A549 (cell line): ENCODE measurements around the gene TUBB2A. TPM values are rescaled to one million over a fixed set of nuclear protein-coding genes. Genes with fewer than 3 reads are reported as not detected.

Experiments
- ATAC-seq, 2 experiments: fragments of 200-7000 bp in 1 of 2; fragments of >200 bp in 1 of 2; cut with Nextera tagmentation in 1 of 2; cut with Tn5 transposase in 1 of 2; 3 replicates each; pipeline versions ENCODE4 v1.8.0 to v1.9.1; 2018 to 2020; ENCODE audit warnings: mild to moderate bottlenecking in 1 of 2, moderate library complexity in 1 of 2
- CTCF ChIA-PET: fragments of 300-600 bp; sonication (Branson Sonifier 250); formaldehyde crosslinking; extraction: SDS; loops from one replicate; lab custom pipeline; 2021; ENCODE audit warnings: antibody characterized with exemption, inconsistent platforms; lab: Yijun Ruan, JAX
- POLR2A ChIA-PET: fragments of 350-600 bp; formaldehyde crosslinking; extraction: SDS; loops from one replicate; lab custom pipeline; 2021; ENCODE audit warnings: antibody characterized with exemption, inconsistent platforms; lab: Yijun Ruan, JAX
- DNase-seq, 2 experiments: peaks; one replicate each; pipeline versions ENCODE4 v3.0.0 to v3.0.0-alpha.2; 2011 to 2016; ENCODE audit warnings: low read depth in 1 of 2, low spot score in 1 of 2
- FAIRE-seq: peaks from 2 replicates; lab custom pipeline; 2011; peaks lifted over from hg19 to GRCh38; lab: Jason Lieb, UNC
- H3K27ac ChIP-seq, 2 experiments: fragments of >200 bp; sonication (Bioruptor Twin); formaldehyde crosslinking; 3 replicates each; pipeline ENCODE4 v1.5.1; 2016 to 2017
- H3K4me1 ChIP-seq: fragments of >200 bp; sonication (Bioruptor Twin); formaldehyde crosslinking; 3 replicates; pipeline ENCODE4 v1.6.1; 2016
- H3K4me2 ChIP-seq: fragments of >200 bp; sonication (Bioruptor Twin); formaldehyde crosslinking; 3 replicates; pipeline ENCODE4 v1.6.1; 2016
- H3K4me3 ChIP-seq: fragments of >200 bp; sonication (Bioruptor Twin); formaldehyde crosslinking; 3 replicates; pipeline ENCODE4 v1.5.1; 2016
- H3K9me3 ChIP-seq: fragments of >200 bp; sonication (Bioruptor Twin); formaldehyde crosslinking; 3 replicates; pipeline ENCODE4 v1.6.1; 2016
- ATOH8 ChIP-seq: fragments of 250-450 bp; sonication (Bioruptor Pico); IDR thresholded peaks from 2 replicates; pipeline ENCODE4 v1.5.0; 2020; ENCODE audit warnings: low read depth, mild to moderate bottlenecking, moderate library complexity
- BHLHE40 ChIP-seq: IDR thresholded peaks from 2 replicates; pipeline ENCODE4 v1.6.1; 2012; ENCODE audit warnings: low read depth, low read length, inconsistent platforms
- CEBPB ChIP-seq, 2 experiments: fragments of >200 bp in 1 of 2; sonication (Bioruptor Twin) in 1 of 2; formaldehyde crosslinking in 1 of 2; IDR thresholded peaks; 2 replicates each; pipeline ENCODE4 v1.6.1; 2012 to 2016
- CHD4 ChIP-seq: fragments of 200-600 bp; sonication (generic); IDR thresholded peaks from 2 replicates; pipeline ENCODE4 v1.6.1; 2016; ENCODE audit warnings: antibody characterized with exemption, mild to moderate bottlenecking, borderline replicate concordance
- FOSB ChIP-seq: fragments of 250-450 bp; sonication (Bioruptor Pico); IDR thresholded peaks from 2 replicates; pipeline ENCODE4 v1.5.0; 2020; ENCODE audit warnings: mild to moderate bottlenecking, moderate library complexity
- FOSL2 ChIP-seq, 2 experiments: fragments of 450-650 bp in 1 of 2; fragments of >200 bp in 1 of 2; sonication (Bioruptor Twin) in 1 of 2; formaldehyde crosslinking; IDR thresholded peaks; 2 replicates each; pipeline versions ENCODE4 v1.5.0 to v1.6.1; 2016 to 2020; ENCODE audit warnings: mild to moderate bottlenecking in 1 of 2, moderate library complexity in 1 of 2
- HDAC2 ChIP-seq: fragments of 200-600 bp; sonication (generic); IDR thresholded peaks from 2 replicates; pipeline ENCODE4 v1.6.1; 2016
- HOXA7 ChIP-seq: fragments of 250-450 bp; sonication (Bioruptor Pico); IDR thresholded peaks from 2 replicates; pipeline ENCODE4 v1.5.0; 2020; ENCODE audit warnings: mild to moderate bottlenecking, moderate library complexity
- HOXB13 ChIP-seq: fragments of 250-450 bp; sonication (Bioruptor Pico); IDR thresholded peaks from 2 replicates; pipeline ENCODE4 v1.5.0; 2020; ENCODE audit warnings: low read depth, mild to moderate bottlenecking, moderate library complexity
- HOXB5 ChIP-seq: fragments of 250-450 bp; sonication (Bioruptor Pico); IDR thresholded peaks from 2 replicates; pipeline ENCODE4 v1.5.0; 2020; ENCODE audit warnings: mild to moderate bottlenecking, moderate library complexity
- KDM5A ChIP-seq: fragments of 200-600 bp; sonication (generic); IDR thresholded peaks from 2 replicates; pipeline ENCODE4 v1.6.1; 2016; ENCODE audit warnings: antibody characterized with exemption, mild to moderate bottlenecking
- MAFK ChIP-seq: fragments of 450-650 bp; IDR thresholded peaks from 2 replicates; pipeline ENCODE4 v1.6.1; 2014; ENCODE audit not compliant: partially characterized antibody
- MAX ChIP-seq: IDR thresholded peaks from 2 replicates; pipeline ENCODE4 v1.6.1; 2012
- NPAS2 ChIP-seq: fragments of 250-450 bp; sonication (Bioruptor Pico); IDR thresholded peaks from 2 replicates; pipeline ENCODE4 v1.8.0; 2022; ENCODE audit warnings: mild to moderate bottlenecking, moderate library complexity, borderline replicate concordance
- PBX3 ChIP-seq: IDR thresholded peaks from 2 replicates; pipeline ENCODE4 v1.6.1; 2012
- PHF8 ChIP-seq: fragments of 200-600 bp; sonication (generic); IDR thresholded peaks from 2 replicates; pipeline ENCODE4 v1.6.1; 2016; ENCODE audit warnings: low read depth, mild to moderate bottlenecking, antibody characterized with exemption, moderate library complexity, borderline replicate concordance
- RARB ChIP-seq: fragments of 250-450 bp; sonication (Bioruptor Pico); IDR thresholded peaks from 2 replicates; pipeline ENCODE4 v1.8.0; 2021; ENCODE audit warnings: mild to moderate bottlenecking, moderate library complexity
- SREBF2 ChIP-seq: fragments of 450-650 bp; IDR thresholded peaks from 2 replicates; pipeline ENCODE4 v1.6.1; 2014; ENCODE audit warnings: mild to moderate bottlenecking, moderate library complexity
- TFCP2L1 ChIP-seq: fragments of 250-450 bp; sonication (Bioruptor Pico); IDR thresholded peaks from 2 replicates; pipeline ENCODE4 v1.5.0; 2021; ENCODE audit warnings: mild to moderate bottlenecking
- ZFP36 ChIP-seq: fragments of 450-650 bp; IDR thresholded peaks from 2 replicates; pipeline ENCODE4 v1.6.1; 2014; ENCODE audit warnings: borderline replicate concordance; ENCODE audit not compliant: partially characterized antibody
- ZNF302 ChIP-seq: fragments of 250-450 bp; sonication (Bioruptor Pico); IDR thresholded peaks from 2 replicates; pipeline ENCODE4 v1.9.0; 2021; ENCODE audit warnings: inconsistent platforms, mild to moderate bottlenecking, moderate library complexity
- WGBS: methylation state at CpG from one replicate; pipeline ENCODE4 v1.1.6; 2017; ENCODE audit errors: missing lambda C conversion rate; 5-methylcytosine and 5-hydroxymethylcytosine counted together
- polyA plus RNA-seq, 4 experiments: library from polyadenylated mRNA; depleted of rRNA in 3 of 4; stranded (reverse); fragments of >200 nt; fragmentation: RNase III in 1 of 4; extraction: RNeasy Plus Mini Kit Qiagen cat#74134 plus additional on column Dnase treatment in 1 of 4; gene quantifications; 2 replicates in 3 of 4; 3 replicates in 1 of 4; pipeline ENCODE4 v1.2.3, GENCODE V29; 2011 to 2017

Gene TUBB2A
- polyA plus RNA-seq, 2 of the 4 experiments (the other 2 are of a cell fraction), result 23.9 to 47.4 TPM

- 21% methylated on average over 2 of the region's 2 CpGs for WGBS
- H3K4me2 ChIP-seq, result no peak overlapping the region
- DNase-seq (no peak), ATAC-seq (no peak; a peak in 1 of 6 replicates)
- CTCF ChIA-PET, result interaction anchor here (0.6 to 3.2 kb wide), 20 partner anchors 10 to 1563 kb away, joined by 3 to 14 read pairs (median 3); partner anchors contain the start of gene PSMG4
- POLR2A ChIA-PET, result no interaction called here
- TF ChIP-seq PHF8 (no peak), HOXA7 (no peak), FOSL2 (IDR thresholded peaks at IDR 0.05) (no peak), FOSL2 (CRISPR knock-in tag; IDR thresholded peaks at IDR 0.05) (no peak), MAFK (no peak), MAX (no peak), KDM5A (no peak), SREBF2 (no peak)
- TF ChIP-seq, all 56 proteins: peak for 0
- FAIRE-seq, result no peak
- Histone ChIP-seq H3K4me3 (no peak overlapping the region), H3K4me1 (no peaks in the 10 kb centered on the region), H3K9me3 (no peaks in the 10 kb centered on the region), H3K27ac (no peak overlapping the region)
These were observed 31.5 kb downstream of the TUBB2A start for GRCh38 chr6:3125815-3126214.

- no peaks in the 10 kb centered on the region for H3K9me3 ChIP-seq
- no peak overlapping the region for H3K4me2 ChIP-seq
- POLR2A ChIA-PET, result no interaction called here
- TF ChIP-seq HOXB13 (CRISPR knock-in tag) (no peak), ATOH8 (CRISPR knock-in tag) (no peak), TFCP2L1 (CRISPR knock-in tag) (no peak)
- ATAC-seq (no peak), FAIRE-seq (no peak), DNase-seq (no peak)
- 73% methylated on average over 8 of the region's 8 CpGs for WGBS
- CTCF ChIA-PET, result interaction anchor here (0.6 to 3.2 kb wide), 7 partner anchors 15 to 336 kb away, joined by 3 to 14 read pairs (median 3); no protein-coding TSS in a partner anchor
- H3K4me3 ChIP-seq, result no peak overlapping the region
- no peaks in the 10 kb centered on the region; the same call in 2 of the 3 replicates for H3K4me1 ChIP-seq
- no peak overlapping the region for H3K27ac ChIP-seq
These were observed 32.7 kb downstream of the TUBB2A start for GRCh38 chr6:3124667-3125066.

- H3K4me1 ChIP-seq, result peaks cover 5% of the 10 kb centered on the region; the same call in 2 of the 3 replicates
- H3K9me3 ChIP-seq, result no peaks in the 10 kb centered on the region
- ATAC-seq (no peak), DNase-seq (no peak), FAIRE-seq (no peak)
- no peak overlapping the region for H3K4me3 ChIP-seq
- WGBS, result 86% methylated on average over 5 of the region's 9 CpGs
- TF ChIP-seq HOXB5 (CRISPR knock-in tag), result no peak
- no peak for TF ChIP-seq FOSL2 (IDR thresholded peaks at IDR 0.05)
- no peak for TF ChIP-seq FOSL2 (CRISPR knock-in tag; IDR thresholded peaks at IDR 0.05)
- no peak for TF ChIP-seq RARB (CRISPR knock-in tag)
- no peak for TF ChIP-seq CHD4
- no peak for TF ChIP-seq NPAS2 (CRISPR knock-in tag)
- TF ChIP-seq ZFP36, result no peak
- no peak for TF ChIP-seq PBX3
- TF ChIP-seq BHLHE40, result no peak
- TF ChIP-seq CEBPB (IDR thresholded peaks at IDR 0.05), result no peak
- TF ChIP-seq FOSB (CRISPR knock-in tag), result no peak
- TF ChIP-seq HDAC2, result no peak
- TF ChIP-seq ZNF302, result no peak
- H3K4me2 ChIP-seq, result no peak overlapping the region
- no peak overlapping the region for H3K27ac ChIP-seq
- ChIA-PET CTCF (interaction anchor here (1.7 kb wide), 1 partner anchor 129 kb away, joined by 8 read pairs; no protein-coding TSS in a partner anchor), POLR2A (no interaction called here)
These were observed 34.5 kb downstream of the TUBB2A start for GRCh38 chr6:3122823-3123182.
